NCI-H526 (cell line): ENCODE data around the gene CORO6.

Source experiments
- DNase-seq, 2 experiments: peaks; one replicate each; lab custom pipeline; 2025; lab: John Stamatoyannopoulos, UW

CORO6 gene

GRCh38 chr17:29577385-29578211 is 45.1 kb downstream of the CORO6 start:
- DNase-seq, result no peak

GRCh38 chr17:29577001-29577370 is 45.7 kb downstream of the CORO6 start:
- no peak for DNase-seq

- no peak for DNase-seq
Measured at GRCh38 chr17:29576214-29577000, 46.3 kb downstream of the CORO6 start.

- no peak for DNase-seq
Measured at GRCh38 chr17:29575511-29576213, 47.0 kb downstream of the CORO6 start.

GRCh38 chr17:29574732-29575510 is 47.8 kb downstream of the CORO6 start:
- DNase-seq, result peak; percentile 51 to 80

DNA sequence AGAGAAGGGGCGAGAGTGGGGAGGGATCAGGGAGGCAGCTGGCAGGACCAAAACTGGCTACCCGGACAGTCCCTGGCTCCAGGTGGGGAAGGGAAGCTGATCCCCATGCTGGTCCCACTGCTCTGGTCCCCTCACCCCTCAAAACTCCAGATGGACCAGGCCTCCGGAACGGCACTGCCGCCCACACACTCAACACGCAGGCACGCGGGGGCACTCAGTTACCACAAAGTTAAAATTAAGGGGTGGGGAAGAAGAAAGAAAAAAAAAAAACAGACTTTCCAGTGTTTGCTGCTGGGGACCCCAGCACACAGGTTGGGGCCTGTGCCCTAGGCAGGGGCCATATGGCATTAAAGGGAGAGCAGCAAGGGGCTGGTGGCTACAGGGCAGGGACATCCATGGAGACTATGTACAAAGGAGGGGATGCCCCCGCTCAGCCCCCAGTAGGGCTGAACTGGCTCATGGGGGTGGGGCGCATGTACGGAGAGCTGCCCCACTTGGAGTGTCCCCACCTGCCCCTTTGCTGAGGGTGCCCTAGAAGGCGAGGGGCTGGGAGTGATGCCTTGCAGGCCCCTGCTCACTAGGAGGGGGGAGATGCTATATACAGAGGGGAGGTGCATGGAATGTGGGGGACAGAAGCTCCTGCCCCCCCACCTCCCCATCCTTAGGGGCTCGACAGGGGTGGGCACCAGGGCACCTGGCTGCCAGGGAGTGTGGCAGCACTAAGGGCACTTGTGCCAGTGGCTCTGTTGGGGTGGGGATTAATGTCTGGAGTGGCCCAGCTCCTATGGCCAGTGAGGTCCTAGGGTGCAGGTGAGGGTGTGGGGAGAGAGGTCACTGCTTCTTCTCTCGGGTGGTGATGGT is 48.6 kb downstream of the CORO6 start:
- no peak for DNase-seq

GRCh38 chr17:29573558-29573869 is 49.2 kb downstream of the CORO6 start:
- no peak for DNase-seq

- DNase-seq, result peak in 1 of 2 experiments; percentile 62
Measured at GRCh38 chr17:29572691-29573557, 49.8 kb downstream of the CORO6 start.

- DNase-seq, result no peak
Measured at GRCh38 chr17:29571883-29572681, 50.6 kb downstream of the CORO6 start.

DNA sequence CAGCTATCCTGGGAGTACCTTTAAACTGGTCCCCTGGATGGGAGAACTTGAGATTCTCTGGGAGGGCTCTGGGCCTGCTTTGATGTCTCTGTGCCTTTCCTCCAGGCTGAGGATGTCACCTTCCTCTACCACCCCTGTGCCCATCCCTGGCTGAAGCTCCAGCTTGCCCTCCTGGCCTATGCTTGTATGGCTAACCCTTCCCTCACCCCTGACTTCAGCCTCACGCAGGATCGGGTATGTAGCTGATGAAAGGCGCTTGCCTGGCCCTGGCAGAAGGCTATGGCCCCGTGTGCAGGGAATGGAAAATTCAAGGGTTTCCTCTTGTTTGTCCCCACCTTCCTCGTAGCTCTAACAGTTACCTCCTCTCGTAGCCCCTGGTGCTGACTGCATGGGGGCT is 51.2 kb downstream of the CORO6 start:
- no peak for DNase-seq

DNA sequence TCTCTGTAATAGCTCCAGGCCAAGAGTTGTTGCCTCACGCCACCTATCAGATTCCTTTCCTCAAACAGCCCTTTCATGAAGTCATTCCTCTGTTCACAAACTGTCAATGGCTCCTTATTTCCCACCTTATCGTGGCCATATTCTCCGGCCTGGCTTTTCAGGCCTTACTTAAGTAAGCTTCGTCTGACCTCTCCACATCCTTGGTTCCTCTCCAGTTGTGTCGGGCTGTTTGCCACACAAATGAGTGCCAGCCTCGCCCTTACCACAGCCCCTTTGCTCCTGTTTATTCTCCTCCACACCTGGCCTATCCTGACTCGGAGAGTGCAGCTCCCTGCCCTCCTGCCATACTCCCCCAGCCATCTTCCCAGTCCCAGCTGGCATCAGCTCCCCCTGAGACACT is 52.2 kb downstream of the CORO6 start:
- no peak for DNase-seq

DNA sequence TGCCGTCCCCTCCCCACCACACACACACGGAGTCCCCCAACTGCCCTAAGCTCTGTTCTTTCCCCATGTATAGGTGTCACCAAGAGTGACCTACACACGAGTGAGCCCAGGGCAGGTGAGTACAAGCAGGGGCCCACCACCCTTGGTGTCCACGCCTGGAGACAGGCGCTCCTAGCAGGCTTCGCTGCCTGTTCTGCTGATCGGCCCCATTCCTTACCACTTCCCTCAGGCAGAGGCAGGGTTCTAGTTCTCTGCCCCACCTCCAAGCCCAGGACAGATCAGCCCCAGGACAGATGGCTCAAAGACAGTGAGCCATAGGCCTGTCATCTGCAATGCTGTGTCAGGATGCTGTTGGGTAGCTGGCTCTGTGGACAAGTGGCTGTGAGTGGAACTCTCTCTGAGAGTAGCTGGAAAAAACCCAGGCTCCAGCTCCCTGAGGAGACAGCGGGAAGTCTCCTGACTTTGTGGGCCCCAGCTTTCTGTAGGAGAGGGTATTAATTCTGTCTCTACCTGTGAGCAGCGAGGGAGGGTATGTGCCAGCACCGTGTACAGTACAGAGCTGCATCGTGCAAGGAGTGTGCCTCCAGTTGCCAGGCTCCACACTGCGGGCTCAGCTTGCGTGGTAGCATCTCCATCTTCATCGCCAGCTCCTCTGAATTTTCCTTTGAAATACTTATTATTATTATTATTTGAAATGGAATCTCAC is 53.3 kb downstream of the CORO6 start:
- DNase-seq, result peak in 1 of 2 experiments; percentile 67

GRCh38 chr17:29568331-29569244 is 54.1 kb downstream of the CORO6 start, which contains the start of gene TP53I13:
Gene TP53I13 (plus strand): TSS chr17:29568701. CDS start chr17:29568759, 58 bp downstream.
- peak; percentile 89 to 99 for DNase-seq

GRCh38 chr17:29567554-29568330 is 55.0 kb downstream of the CORO6 start:
- peak; percentile 78 to 91 for DNase-seq

- DNase-seq, result no peak
Measured at GRCh38 chr17:29567304-29567553, 55.5 kb downstream of the CORO6 start.

GRCh38 chr17:29566473-29567303 is 56.0 kb downstream of the CORO6 start, which contains the start of gene ABHD15:
Gene ABHD15 (minus strand): TSS chr17:29567037. CDS start chr17:29566966, 71 bp downstream.
- DNase-seq, result peak; percentile 39 to 91
